Femur (tissue), 1 donor: ENCODE data around the gene DBP.
A peak's percentile ranks its signal among the peaks of the same experiment; 100 is the strongest.
"Not testable (repeated sequence)": the region's sequence is repeated elsewhere in the genome, so short reads cannot be mapped to it uniquely, and the experiment has no call there.

Experiments used
- DNase-seq: peaks from one replicate; pipeline ENCODE4 v3.0.0-alpha.2; 2017

The DBP gene

GRCh38 chr19:48664476-48664875 is 27.3 kb upstream of the DBP start:
- DNase-seq = no peak

- no peak for DNase-seq
These were observed 26.5 kb upstream of the DBP start for GRCh38 chr19:48663667-48664066.

GRCh38 chr19:48661711-48662090 is 24.5 kb upstream of the DBP start:
- DNase-seq = no peak

- DNase-seq = peak; percentile 88
These were observed 23.9 kb upstream of the DBP start for GRCh38 chr19:48660852-48661710.

GRCh38 chr19:48659768-48660167 is 22.6 kb upstream of the DBP start:
- no peak for DNase-seq

- no peak for DNase-seq
These were observed 21.3 kb upstream of the DBP start for GRCh38 chr19:48658483-48658882.

- not testable (repeated sequence) for DNase-seq
These were observed 20.6 kb upstream of the DBP start for GRCh38 chr19:48657828-48658227.

GRCh38 chr19:48656840-48657474 is 19.8 kb upstream of the DBP start:
- DNase-seq = no peak

GRCh38 chr19:48654299-48655059 is 17.3 kb upstream of the DBP start:
- DNase-seq = peak; percentile 65

GRCh38 chr19:48651683-48652048 is 14.5 kb upstream of the DBP start:
- no peak for DNase-seq

- no peak for DNase-seq
These were observed 13.9 kb upstream of the DBP start for GRCh38 chr19:48650974-48651682.

GRCh38 chr19:48648134-48648533 is 11.0 kb upstream of the DBP start:
- DNase-seq = no peak

GRCh38 chr19:48646722-48647216 is 9.6 kb upstream of the DBP start:
- DNase-seq = no peak

GRCh38 chr19:48646001-48646721 is 9.0 kb upstream of the DBP start, which contains the start of gene CA11:
CA11 (minus strand) TSS chr19:48646187; CDS start chr19:48645632, 555 bp downstream.
- DNase-seq = peak; percentile 95

- DNase-seq = no peak
These were observed 8.4 kb upstream of the DBP start for GRCh38 chr19:48645620-48646000.

- DNase-seq = peak; percentile 86
These were observed 7.8 kb upstream of the DBP start for GRCh38 chr19:48644839-48645619.

- DNase-seq = no peak
These were observed 7.2 kb upstream of the DBP start for GRCh38 chr19:48644355-48644754.

GRCh38 chr19:48642862-48643261 is 5.7 kb upstream of the DBP start:
- DNase-seq = no peak

GRCh38 chr19:48641850-48642249 is 4.7 kb upstream of the DBP start:
- DNase-seq = no peak

GRCh38 chr19:48639483-48640375 is 2.5 kb upstream of the DBP start:
- no peak for DNase-seq
